Stimulated activated CD4-positive, alpha-beta T cell treated with anti-CD3 and anti-CD28 coated beads, Interleukin-15, amount 100 ng/mL, for 48 hours (primary cell): ENCODE measurements around the gene LRP1B.
"Not testable (repeated sequence)": the region's sequence is repeated elsewhere in the genome, so short reads cannot be mapped to it uniquely, and the experiment has no call there.

ENCODE experiments used
- DNase-seq, 2 donors: peaks; one replicate each; pipeline ENCODE4 v3.0.0-alpha.2; 2020; ENCODE audit warnings: low read depth in 2 of 2

Gene LRP1B

DNA sequence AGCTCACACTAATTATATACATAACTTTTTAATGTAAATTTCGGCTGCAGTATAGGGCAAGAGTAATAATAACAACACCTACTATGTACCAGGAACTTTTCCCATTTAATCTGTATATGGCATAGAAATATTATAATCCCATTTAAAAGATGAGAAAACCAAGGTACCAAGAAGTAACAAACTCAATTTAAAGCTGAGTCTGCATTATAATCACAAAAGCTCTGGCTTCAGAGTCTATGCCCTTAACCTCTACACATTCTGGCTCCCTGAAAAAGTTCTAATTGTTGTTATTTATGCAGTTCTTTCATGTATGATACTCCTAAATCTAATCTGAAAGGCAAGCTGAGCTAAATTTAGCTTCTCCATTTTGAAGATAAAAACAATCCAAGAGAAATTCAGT lies 1675.5 kb downstream of the LRP1B start:
- no peak for DNase-seq

DNA sequence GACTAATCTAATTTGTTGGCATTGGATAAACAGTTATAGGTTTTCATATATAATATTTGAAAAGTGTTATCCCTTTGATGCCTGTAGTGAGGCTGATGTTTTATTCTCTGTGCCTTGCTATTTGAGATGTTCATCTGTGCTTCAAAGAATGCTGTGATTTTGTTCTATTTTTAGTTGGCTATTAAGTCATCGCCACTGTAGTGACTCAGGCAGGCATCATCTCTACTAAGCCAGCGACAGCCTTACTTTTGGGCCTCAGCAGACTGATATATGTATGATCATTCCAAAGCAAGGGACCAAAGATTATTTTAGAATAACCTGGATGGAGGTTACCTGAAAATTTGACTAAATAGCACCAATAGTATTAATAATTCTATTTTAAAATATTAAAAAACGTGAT lies 1676.1 kb downstream of the LRP1B start:
- DNase-seq: no peak

DNA sequence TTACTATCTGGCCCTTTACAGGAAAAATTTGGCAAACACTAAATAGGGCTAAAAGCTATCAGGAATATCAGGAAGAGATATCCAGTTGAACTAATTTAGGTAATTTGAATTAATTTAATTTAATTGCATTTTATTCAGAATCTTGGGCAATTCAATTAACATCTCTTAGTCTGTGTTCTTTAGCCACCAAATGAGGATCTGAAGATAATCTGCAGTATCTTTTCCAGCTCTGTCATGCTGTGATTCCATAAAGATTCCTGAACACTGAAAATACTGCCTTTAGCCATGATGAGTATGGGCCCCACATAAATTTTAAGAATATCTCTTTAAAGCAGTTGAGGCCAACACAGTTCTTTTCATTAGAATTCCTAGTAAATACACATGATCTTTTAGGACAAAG lies 1679.5 kb downstream of the LRP1B start:
- no peak for DNase-seq

DNA sequence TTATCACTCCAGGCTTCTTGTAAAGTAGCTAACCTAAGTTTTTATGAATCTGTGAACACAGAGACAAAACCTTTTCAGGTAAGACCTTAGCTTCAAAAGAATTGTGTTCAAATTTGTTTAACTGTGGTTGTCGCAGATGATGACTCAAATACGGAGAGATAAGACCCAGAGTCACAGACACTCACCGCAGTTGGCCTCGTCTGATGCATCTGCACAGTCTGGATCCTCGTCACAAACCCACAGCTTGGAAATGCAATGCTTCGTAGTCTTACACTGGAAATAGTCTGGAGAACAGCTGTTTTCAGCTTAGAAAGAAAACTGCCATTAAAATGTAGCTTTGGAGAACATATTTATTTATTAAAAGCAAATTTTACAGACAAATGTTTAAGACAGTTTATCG lies 1688.5 kb downstream of the LRP1B start:
- DNase-seq: no peak

DNA sequence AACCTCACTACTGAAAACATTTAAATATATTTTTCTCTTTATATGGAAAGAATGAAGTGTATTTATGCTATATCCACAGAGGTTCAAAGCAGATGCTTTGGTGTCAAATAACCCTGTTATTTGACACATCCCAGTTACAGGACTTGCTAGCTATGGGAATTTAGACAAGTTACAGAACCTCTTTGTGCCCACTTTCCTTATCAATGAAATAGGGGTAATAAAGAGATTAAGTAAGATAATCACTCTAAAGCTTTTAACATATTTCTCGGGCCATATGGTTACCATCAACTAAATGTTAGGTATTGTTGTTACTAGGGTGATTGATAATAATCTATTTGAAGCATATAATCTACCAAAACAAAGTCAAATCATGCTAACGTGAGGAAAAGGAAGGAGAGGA lies 1690.0 kb downstream of the LRP1B start:
- DNase-seq: no peak

DNA sequence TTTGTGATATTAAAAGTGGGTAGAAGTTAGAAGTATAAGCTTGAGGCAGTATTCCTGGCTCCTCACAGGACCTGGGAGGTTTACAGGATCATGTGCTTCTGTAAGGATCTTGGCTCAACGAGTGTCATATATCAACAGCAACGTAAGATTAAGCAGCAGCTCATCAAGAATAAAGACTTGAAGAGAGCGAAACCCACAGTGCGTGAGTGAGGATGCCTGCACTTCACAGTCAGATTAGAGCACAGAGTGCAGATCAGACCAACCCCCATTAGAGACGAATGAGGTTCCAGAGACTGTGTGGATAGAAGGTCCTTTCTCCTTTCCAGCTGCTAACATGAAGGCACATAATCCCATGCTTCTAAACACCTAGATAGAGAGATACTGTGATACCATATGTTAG lies 1693.9 kb downstream of the LRP1B start:
- no peak for DNase-seq

DNA sequence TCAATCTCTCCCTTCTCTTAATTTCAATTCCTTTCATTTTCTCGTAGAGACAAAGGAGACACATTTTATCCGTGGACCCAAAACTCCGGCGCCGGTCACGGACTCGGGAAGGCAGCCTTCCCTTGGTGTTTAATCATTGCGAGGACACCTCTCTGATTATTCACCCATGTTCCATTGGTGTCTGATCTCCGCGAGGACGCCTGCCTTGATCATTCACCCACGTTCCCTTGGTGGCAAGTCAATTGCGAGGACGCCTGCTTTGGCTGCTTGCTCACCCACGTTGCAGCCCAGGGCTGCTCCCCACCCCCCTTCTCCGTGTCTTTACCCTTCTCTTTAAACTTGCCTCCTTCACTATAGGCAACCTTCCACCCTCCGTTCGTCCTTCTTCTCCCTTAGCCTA lies 1703.8 kb downstream of the LRP1B start:
- not testable (repeated sequence) for DNase-seq

DNA sequence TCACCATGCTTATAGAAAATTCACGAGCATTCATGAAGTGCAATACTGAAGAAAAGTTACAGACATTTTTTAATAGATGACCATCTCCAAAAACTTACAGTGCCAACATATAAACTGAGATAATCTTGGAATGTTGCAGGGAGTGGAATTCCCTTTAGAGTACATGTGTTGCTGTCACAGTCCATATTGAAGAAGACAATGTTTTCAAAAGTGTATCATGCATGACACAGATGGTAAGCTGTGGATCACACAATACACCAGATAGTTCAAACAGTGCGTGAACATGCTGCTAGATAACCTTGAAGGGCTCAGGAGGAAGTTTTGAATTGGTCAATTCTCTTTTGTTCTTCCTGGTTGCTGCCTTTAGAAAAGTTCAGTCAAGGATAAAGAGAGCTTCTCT lies 1706.3 kb downstream of the LRP1B start:
- DNase-seq: no peak

DNA sequence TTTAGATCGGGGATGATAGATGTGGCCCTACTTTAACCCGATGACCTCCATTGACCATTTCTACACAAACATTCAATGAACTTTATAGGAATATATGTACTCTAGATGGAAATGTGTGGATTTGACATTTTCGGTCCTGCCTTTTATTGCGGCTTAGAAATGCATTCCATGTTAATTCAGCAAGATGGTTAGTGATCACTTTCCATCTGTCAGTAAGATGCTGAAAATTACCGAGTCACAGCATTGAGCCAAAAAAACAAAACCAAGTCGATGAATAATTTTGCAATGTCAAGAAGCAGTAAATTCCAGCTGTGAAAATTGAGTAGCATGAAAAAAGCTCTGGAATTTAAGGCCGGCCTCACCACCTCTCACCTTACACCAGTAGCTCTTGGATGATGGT lies 1708.1 kb downstream of the LRP1B start:
- no peak for DNase-seq

DNA sequence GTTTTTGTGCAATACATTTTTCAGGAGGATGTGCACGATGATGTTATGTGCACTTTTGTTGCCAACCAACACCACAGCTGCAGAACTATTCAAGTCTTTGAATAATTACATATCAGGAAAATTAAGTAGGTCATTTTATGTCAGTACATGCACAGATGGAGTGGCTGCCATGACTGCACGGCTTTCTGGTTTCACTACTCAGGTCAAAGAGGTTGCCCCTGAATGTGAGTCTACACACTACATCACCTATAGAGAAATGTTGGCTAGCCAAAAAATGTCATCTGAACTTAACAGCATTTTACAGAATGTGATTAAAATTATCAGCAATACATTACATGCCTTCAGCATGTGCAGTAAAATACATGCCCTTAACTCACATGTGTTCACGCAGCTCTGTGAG lies 1713.3 kb downstream of the LRP1B start:
- DNase-seq: no peak

DNA sequence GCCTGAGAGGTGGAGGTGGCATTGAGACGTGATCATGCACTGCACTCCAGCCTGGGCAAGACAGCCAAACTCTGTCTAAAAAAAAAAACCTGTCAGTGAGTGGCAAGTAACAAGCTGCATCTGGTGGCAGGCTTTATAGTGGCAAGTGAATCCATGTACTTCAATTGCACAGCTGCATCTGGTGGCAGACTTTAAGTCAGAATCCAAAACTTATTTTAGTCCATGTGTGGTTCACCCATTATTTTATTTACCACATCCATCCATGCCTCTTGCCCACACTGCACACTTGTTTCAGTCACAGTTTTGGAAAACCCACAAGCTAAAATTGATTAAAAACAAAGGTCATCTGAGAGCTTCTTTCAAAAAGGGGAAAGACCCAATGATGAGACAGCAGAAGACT lies 1714.2 kb downstream of the LRP1B start:
- no peak for DNase-seq

DNA sequence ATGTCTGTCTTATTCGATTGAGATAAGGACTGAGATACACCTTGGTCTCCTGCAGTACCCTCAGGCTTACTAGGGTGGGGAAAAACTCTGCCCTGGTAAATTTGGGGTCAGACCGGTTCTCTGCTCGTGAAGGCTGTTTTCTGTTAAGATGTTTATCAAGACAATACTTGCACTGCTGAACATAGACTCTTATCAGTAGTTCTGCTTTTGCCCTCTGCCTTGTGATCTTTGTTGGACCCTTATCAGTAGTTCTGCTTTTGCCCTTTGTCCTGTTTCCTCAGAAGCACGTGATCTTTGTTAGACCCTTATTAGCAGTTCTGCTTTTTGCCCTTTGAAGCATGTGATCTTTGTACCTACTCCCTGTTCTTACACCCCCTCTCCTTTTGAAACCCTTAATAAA lies 1715.8 kb downstream of the LRP1B start:
- not testable (repeated sequence) for DNase-seq

DNA sequence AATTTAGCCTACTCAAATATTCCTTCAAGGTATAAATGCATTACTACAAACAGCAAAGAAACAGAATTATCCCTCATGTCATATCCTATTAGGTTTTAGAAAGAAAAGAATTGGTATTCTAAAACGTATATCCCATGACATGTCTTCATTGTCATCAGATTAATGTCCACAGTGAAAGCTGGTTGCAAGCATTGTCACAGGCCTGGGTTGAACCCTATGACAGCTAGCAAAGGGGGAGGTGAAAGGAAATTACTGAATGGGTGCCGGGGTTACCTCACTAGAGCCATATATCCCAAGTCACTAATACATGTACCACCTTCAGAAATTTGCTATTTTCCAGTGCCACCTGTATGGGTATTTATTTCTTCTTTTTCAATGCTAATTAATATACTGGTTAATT lies 1720.1 kb downstream of the LRP1B start:
- no peak for DNase-seq

DNA sequence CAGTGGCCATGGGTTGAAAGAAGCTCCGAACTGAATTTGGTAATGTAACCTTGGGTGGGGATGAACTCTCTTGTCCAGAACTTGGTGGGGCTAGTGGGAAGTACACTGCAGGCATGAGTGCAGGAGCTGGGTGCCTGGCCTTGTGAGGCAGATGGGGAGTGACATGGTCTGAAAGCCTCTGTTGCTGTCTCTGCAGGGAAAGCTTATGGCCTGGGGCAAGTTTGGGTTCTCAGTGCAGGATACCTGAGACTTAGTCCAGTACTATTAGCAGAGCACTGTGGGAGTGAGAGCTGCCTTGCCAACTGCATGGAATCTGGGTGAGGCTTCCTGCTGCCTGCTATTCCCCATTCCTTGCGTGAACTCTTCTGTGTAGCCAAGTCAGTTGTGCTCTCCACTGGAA lies 1729.8 kb downstream of the LRP1B start:
- DNase-seq: no peak

DNA sequence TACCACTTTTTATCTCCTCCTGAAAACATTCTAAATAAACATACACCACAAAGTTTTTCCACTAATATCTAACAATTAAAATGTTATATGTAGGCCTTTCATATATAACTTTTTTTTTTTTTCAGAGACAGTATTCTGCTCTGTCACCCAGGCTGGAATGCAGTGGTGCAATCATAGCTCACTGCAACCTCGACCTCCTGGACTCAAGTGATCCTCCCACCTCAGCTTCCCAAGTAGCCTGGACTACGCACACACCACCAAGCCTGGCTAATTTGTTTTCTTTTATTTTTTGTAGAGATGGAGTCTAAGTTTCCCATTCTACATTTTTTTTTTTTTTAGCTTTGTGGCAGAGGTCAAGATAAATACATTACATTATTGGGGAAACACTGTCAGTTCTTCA lies 1738.0 kb downstream of the LRP1B start:
- no peak for DNase-seq

DNA sequence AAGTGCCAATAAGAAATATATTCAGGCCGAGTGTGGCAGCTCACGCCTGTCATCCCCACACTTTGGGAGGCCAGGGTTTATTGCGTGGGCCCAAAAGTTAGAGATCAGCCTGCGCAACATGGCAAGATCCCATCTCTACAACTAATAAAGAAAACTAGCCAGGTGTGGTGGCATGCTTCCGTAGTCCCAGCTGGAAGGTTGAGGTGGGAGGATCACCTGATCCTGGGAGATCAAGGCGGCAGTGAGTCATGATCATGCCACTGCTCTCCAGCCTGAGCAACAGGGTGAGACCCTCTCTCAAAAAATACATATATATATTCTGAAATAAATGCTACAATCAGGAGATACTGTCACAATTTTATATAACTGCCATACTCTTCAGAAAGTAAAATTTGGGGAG lies 1745.9 kb downstream of the LRP1B start:
- DNase-seq: no peak

DNA sequence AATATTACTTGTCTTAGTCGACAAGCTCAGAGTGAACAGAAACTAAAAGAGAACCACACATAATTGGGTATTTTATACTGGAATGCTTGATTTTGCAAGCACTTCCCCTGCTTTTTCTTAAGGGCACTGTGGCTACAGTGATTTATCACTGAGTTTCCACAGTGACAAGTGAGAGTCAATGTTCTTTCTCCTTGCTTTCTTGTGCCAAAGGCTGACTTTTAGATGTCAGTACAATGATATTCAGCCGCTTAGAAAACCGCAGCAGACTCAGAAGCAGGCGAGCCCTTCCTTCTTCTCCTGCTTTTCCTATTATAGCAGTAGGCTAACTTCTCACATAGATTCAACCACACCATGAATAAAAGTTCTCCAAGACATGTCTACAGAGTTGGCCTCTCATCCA lies 1747.0 kb downstream of the LRP1B start:
- DNase-seq: no peak

DNA sequence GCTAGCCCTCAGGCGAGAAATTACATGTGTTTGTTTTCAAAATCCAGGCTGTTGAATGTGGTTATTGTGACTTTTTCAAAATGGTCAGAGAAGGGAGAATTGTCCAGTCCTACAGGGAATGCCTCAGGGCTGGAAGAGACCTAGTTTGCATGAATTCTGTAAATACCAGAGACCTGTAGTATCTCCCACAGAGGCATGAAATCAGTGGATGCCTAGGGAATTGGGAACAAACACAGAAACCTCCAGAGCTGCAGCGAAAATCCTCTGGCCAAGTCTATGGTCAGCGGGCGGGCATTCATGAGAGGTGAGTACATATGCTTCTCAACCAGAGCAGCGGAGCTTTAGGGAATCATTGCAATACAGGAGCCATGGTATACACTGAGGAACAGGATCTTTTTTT lies 1754.1 kb downstream of the LRP1B start:
- no peak for DNase-seq

DNA sequence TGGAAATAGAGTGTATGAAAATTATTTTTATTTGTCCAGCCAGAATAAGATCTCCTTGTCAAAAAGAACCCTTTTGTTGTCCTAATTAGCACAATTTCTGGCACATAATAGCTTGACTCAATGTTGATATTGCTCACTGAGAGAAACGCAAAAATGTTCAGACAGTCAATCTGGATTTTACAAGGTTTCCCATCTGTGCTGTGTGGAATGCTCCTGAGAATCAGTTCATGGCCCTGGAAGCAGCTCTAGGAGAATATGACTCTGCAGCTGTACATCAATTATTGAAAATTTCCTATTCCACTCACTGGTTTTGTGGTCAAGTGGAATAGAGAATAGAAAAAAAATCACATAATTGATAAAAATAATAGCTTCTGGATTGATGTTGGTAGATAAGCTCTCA lies 1767.7 kb downstream of the LRP1B start:
- no peak for DNase-seq

DNA sequence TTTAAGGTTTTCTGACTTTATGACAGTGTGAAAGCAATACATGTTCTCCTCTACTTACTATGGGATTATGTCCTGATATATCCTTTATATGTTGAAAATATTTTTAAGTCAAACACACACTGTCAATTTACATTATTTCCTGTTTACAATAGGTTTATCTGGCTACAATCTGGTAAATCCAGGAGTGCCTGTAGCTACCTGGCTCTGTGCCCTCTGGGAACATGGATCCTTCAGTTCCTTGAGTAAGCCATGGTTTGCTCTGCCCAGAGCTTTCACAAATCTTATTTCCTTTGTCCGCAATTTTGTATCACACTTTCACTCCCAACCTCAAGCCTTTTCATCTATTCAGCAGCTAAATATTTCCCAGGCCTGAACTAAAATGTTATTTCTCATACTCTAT lies 1768.5 kb downstream of the LRP1B start:
- DNase-seq: no peak

DNA sequence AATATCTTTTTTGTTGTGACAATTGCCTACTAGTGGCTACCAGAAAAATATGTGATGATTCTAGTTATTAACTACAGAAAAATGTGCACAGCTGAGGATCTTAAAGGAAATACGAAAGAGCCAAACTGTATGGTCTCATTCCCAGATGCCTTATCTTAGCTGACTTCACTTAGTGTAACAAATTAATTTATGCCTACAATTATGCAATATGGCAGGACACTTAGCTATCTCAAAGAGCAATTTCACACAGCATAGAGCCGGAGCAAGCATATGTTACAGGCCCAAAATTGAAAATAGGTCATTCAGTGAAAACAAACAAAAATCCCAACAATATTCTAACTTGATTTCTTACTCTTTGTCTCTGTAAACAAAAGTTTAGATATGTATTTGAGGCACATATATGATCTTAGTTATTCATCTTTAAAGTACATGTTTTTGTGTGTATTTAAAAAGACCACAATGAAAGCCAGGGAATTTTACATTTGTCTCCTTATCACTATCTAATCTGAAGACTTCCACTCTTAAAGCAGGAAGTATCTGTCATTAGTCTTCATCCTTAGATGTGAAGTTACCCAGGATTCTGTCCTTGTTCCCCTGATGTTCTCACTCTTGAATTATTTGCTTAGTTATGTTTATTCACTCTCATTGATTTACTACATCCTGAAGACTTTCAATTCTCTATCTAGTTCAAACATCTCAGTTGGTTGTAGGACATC lies 1771.6 kb downstream of the LRP1B start:
- DNase-seq: no peak

DNA sequence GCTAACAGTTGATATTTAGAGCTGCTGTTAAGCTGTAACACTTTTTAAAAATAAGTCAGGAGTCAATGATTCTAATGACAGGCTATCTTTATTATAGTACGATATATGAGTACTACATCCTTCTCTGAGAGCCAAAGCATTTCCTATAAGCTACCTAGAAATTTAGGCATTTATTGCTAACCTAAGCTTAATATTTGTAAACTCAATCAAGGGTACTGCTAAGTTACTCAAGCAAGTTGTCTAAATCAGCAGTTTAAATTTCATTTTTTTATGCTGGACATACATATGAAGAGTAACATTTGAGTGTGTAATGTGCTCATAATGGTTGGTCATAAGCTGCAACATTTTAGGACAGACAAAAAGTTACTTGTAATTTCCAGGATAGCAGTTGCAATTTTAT lies 1774.1 kb downstream of the LRP1B start:
- no peak for DNase-seq

DNA sequence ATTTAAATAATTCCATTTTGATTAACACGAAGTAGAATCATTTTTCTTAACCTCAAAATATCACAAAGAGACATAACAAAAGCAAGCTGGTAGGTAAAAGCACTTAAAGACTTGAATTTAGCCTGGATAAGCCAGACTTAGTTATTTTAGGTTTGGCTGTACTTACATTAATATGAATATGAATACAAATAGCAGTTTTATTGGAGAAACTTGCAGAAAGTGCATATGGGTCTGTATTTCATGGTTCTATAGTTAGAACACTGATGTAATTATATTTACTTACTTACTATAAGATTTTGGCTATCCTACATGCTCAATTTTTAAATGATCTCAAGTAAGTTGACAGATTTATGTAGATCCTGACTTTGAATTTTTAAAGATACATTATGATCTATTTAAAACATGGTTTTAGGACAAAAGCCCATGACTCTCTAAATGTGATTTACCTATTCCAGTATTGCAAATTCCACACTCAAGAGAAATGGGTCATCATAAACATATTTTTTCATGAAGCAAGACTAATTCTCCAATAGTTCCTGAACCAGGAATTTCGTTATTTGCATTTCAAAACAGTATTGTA lies 1775.2 kb downstream of the LRP1B start:
- DNase-seq: no peak

DNA sequence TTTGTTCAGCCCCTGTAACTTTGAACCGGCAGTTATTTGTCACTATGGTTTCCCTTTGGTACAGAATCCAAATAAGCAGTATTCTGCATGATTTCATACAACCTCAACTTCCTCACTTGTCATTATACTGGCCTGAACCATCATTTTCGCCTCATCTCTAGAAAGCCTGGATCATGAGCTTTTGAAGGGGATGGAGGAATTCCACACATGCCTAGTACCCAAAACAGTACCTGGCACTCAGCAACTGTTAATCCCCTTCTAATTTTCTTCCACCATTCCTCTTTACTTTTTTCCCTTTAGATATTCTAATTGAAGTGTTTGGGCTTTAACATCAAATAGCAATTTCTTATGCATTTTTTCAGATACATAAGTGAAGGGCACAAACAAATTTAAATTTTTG lies 1776.3 kb downstream of the LRP1B start:
- DNase-seq: no peak
